ENCODE measurements around the gene MCOLN3.

Gene MCOLN3

DNA sequence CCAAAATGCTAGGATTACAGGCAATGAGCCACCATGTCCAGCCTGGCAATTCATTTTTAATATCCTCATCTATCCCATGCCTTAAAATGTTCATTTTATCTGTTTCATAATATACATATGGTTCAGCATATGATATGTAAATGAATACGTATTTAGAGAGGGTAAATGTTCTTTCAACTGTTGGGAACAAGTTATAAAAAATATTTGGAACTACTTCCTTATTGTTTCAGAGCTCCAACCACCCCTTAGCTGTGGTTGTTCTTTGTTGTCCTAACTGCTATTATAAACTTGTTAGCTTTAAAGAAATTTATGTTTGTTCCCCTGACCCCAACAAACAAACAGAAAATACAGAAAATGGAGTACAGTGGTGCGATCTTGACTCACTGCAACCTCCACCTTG, 65.9 kb downstream of the MCOLN3 start:
- Histone ChIP-seq H3K4me3 (no peak overlapping the region), H3K36me3 (no peaks in the 10 kb centered on the region), H3K27ac (no peak overlapping the region), H4K20me1 (no peaks in the 10 kb centered on the region), H3K4me1 (no peaks in the 10 kb centered on the region), H3K9ac (no peak overlapping the region), H3K4me2 (no peak overlapping the region), H3K9me3 (replicated peaks in 1 of 11) (peaks cover 0 to 10% (median 0%) of the 10 kb centered on the region in 11 experiments; a peak in 2 of 22 replicates), H3K27me3 (no peaks in the 10 kb centered on the region)
- TF ChIP-seq Cebpa-rat (IDR thresholded peaks at IDR 0.05), result no peak

GRCh38 chr1:84975035-84975434, 73.3 kb downstream of the MCOLN3 start:
- Histone ChIP-seq H3K9ac (no peak overlapping the region), H3K27me3 (no peaks in the 10 kb centered on the region), H3K4me2 (no peak overlapping the region), H3K27ac (no peak overlapping the region), H4K20me1 (no peaks in the 10 kb centered on the region), H3K9me3 (replicated peaks in 1 of 11) (no peaks in the 10 kb centered on the region), H3K4me3 (no peak overlapping the region), H3K4me1 (peaks cover 0 to 15% (median 10%) of the 10 kb centered on the region in 10 experiments; a peak in 12 of 20 replicates), H3K36me3 (no peaks in the 10 kb centered on the region)
- TF ChIP-seq Cebpa-rat (IDR thresholded peaks at IDR 0.05), result no peak

DNA sequence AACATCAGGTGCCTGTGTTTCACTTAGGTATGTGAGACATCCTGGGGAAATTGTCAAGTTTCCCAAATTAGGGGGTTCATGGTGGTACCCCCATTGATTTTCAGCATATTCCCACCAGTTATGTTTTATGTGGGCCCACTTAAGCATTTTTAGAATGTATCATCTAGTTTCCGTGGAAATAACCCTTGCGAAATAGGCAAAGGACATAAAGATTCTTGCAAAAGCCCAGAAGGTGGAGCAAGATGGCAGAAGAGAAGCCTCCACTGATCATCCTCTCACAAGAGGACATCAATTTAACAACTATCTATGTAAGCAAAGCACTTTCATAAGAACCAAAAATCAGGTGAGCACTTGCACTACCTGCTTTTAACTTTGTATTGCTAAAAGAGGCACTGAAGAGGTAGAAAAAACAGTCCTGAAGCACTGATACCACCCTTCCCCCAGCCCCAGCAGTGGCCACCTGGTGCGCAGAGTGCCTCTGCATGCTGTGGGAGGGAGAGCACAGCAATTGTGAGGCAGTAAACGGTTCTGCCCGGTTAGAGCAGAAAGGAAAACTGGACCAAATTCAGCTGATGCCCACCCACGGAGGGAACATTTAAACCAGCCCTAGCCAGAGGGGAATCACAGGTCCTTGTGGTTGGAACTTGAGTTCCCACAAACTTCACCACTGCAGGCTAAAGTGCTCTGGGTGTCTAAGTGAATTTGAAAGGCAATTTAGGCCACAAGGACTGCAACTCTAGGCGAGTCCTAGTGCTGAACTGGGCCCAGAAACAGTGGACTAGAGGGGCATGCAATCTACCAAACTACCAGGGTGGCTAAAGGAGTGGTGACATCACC, 74.6 kb downstream of the MCOLN3 start:
- no peak overlapping the region for H3K27ac ChIP-seq
- H3K36me3 ChIP-seq, result no peaks in the 10 kb centered on the region
- H3K4me3 ChIP-seq, result no peak overlapping the region
- peak overlapping the region in 3 of 11 experiments; percentile 6 to 14 (median 8); a peak in 3 of 22 replicates for H3K4me2 ChIP-seq
- peaks cover 0 to 15% (median 10%) of the 10 kb centered on the region in 10 experiments; a peak in 12 of 20 replicates for H3K4me1 ChIP-seq
- no peaks in the 10 kb centered on the region for H3K9me3 ChIP-seq (replicated peaks in 1 of 11)
- H3K27me3 ChIP-seq, result no peaks in the 10 kb centered on the region
- peak in 2 of 11 experiments; percentile 18 to 23; a peak in 2 of 22 replicates for TF ChIP-seq Cebpa-rat (IDR thresholded peaks at IDR 0.05)
- H3K9ac ChIP-seq, result no peak overlapping the region
- H4K20me1 ChIP-seq, result no peaks in the 10 kb centered on the region

GRCh38 chr1:84972377-84972987, 75.8 kb downstream of the MCOLN3 start:
- Histone ChIP-seq H3K27ac (no peak overlapping the region), H3K4me3 (no peak overlapping the region), H3K9ac (no peak overlapping the region), H3K27me3 (no peaks in the 10 kb centered on the region), H3K9me3 (replicated peaks in 1 of 11) (no peaks in the 10 kb centered on the region), H3K36me3 (no peaks in the 10 kb centered on the region), H3K4me2 (peak overlapping the region in 7 of 11 experiments; percentile 10 to 68 (median 62); a peak in 11 of 22 replicates), H4K20me1 (no peaks in the 10 kb centered on the region), H3K4me1 (peaks cover 0 to 15% (median 10%) of the 10 kb centered on the region in 10 experiments; a peak in 12 of 20 replicates)
- no peak for TF ChIP-seq Cebpa-rat (IDR thresholded peaks at IDR 0.05)

DNA sequence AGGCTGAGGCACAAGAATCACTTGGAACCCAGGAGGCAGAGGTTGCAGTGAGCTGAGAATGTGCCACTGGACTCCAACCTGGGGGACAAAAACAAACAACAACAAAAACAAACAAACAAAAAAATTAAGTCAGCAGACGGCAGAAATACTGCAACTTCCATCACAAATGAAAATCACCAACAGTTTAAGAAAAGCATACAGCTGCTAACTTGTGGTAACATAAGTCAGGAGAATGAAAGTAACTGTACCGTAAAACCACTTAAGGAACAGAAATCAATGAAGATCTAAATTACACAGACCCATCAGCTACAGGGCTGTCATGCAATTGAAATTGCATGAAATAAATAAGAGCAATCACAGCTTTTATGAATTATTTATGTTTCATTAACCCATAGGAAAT, 76.3 kb downstream of the MCOLN3 start:
- Histone ChIP-seq H3K36me3 (no peaks in the 10 kb centered on the region), H3K27ac (no peak overlapping the region), H3K9me3 (replicated peaks in 1 of 11) (no peaks in the 10 kb centered on the region), H3K27me3 (no peaks in the 10 kb centered on the region), H3K4me2 (peak overlapping the region; percentile 1 to 68 (median 38); a peak in 17 of 22 replicates), H3K9ac (0 out of 22 replicates have a peak overlapping the region, but pooled peaks of 1 of the 11 experiments have one; percentile 16), H4K20me1 (no peaks in the 10 kb centered on the region), H3K4me3 (no peak overlapping the region), H3K4me1 (peaks cover 0 to 15% (median 10%) of the 10 kb centered on the region in 10 experiments; a peak in 12 of 20 replicates)
- TF ChIP-seq Cebpa-rat (IDR thresholded peaks at IDR 0.05), result no peak

DNA sequence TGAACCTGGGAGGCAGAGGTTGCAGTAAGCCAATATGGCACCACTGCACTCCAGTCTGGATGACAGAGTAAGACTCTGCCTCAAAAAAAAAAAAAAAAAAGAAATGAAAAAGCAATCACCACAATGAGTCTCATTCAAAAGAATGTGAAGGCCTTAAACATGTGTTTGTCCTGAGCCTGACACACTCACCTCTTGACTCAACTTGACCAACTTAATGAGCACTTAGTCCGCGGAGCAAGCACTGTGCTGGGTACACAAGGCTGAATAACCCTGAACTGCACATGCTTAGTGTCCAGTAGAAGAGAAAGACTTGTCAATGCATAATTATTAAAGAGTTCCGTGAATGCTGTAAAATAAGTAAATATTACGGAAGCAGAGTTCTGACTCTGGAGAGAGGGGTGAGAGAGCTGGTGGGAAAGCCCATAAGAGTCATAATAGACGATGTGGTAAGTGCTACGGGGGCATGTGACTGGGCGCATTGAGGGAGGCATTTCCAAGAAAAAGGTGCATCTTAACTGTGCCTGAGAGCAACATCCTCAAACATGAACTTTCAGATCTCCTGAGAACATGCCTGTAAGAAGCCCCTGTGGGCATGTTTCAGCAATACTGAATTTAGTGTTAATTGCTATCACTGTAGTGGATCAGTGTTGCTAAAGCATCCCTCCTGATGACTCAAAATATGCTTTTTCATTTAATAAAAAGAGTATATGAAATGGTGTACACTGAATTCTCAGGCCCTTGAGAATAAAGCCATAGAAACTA, 78.6 kb downstream of the MCOLN3 start:
- H3K9me3 ChIP-seq (replicated peaks in 1 of 11), result no peaks in the 10 kb centered on the region
- no peak for TF ChIP-seq Cebpa-rat (IDR thresholded peaks at IDR 0.05)
- H3K4me1 ChIP-seq, result peaks cover 0 to 15% (median 10%) of the 10 kb centered on the region in 10 experiments; a peak in 12 of 20 replicates
- no peak overlapping the region for H3K4me2 ChIP-seq
- no peak overlapping the region for H3K4me3 ChIP-seq
- no peaks in the 10 kb centered on the region for H3K27me3 ChIP-seq
- H3K9ac ChIP-seq, result no peak overlapping the region
- no peaks in the 10 kb centered on the region for H4K20me1 ChIP-seq
- no peak overlapping the region for H3K27ac ChIP-seq
- H3K36me3 ChIP-seq, result no peaks in the 10 kb centered on the region

GRCh38 chr1:84968865-84969264, 79.4 kb downstream of the MCOLN3 start:
- Histone ChIP-seq H3K4me2 (no peak overlapping the region), H3K27me3 (no peaks in the 10 kb centered on the region), H4K20me1 (no peaks in the 10 kb centered on the region), H3K9ac (no peak overlapping the region), H3K27ac (no peak overlapping the region), H3K36me3 (no peaks in the 10 kb centered on the region), H3K4me1 (peaks cover 0 to 15% (median 10%) of the 10 kb centered on the region in 10 experiments; a peak in 12 of 20 replicates), H3K4me3 (no peak overlapping the region), H3K9me3 (replicated peaks in 1 of 11) (no peaks in the 10 kb centered on the region)
- TF ChIP-seq Cebpa-rat (IDR thresholded peaks at IDR 0.05), result no peak

DNA sequence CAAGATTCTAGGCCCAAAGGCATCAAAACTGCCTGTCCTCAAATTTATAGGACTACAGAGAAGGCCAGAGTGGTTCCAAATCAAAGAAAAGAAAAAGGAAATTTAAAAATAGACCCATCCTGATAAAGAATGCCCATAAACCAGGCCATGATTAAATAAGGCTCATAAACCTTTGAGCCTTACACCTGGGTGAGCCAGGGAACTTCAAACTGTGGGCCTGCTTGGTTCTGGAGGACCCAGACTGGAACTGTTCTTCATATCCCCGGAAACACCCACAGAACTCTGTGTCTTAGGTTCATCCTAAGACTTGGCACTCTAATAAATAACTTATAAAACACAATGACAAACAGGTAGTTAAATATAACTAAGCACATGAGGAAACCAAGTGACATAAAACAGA, 80.2 kb downstream of the MCOLN3 start:
- TF ChIP-seq Cebpa-rat (IDR thresholded peaks at IDR 0.05), result no peak
- no peaks in the 10 kb centered on the region for H3K36me3 ChIP-seq
- no peaks in the 10 kb centered on the region for H3K9me3 ChIP-seq (replicated peaks in 1 of 11)
- H3K9ac ChIP-seq, result no peak overlapping the region
- no peak overlapping the region for H3K4me3 ChIP-seq
- H3K4me2 ChIP-seq, result no peak overlapping the region
- H3K4me1 ChIP-seq, result peaks cover 0 to 15% (median 10%) of the 10 kb centered on the region in 10 experiments; a peak in 12 of 20 replicates
- no peaks in the 10 kb centered on the region for H3K27me3 ChIP-seq
- no peaks in the 10 kb centered on the region for H4K20me1 ChIP-seq
- no peak overlapping the region for H3K27ac ChIP-seq
